AG09319 (cell line): ENCODE results near the gene SUPT6H.
A peak's percentile ranks its signal among the peaks of the same experiment; 100 is the strongest.

Experiments
- DNase-seq: peaks from one replicate; pipeline ENCODE4 v3.0.0-alpha.2; 2010; ENCODE audit warnings: low read depth; ENCODE audit errors: extremely low read depth
- CTCF ChIP-seq: IDR thresholded peaks from 2 replicates; pipeline ENCODE4 v1.5.1; 2011; ENCODE audit warnings: low read depth, mild to moderate bottlenecking, inconsistent platforms, low read length, moderate library complexity

Gene SUPT6H

GRCh38 chr17:28706471-28707338, 44.7 kb downstream of the SUPT6H start:
- TF ChIP-seq CTCF, result no peak
- DNase-seq, result no peak

GRCh38 chr17:28707339-28707720, 45.3 kb downstream of the SUPT6H start:
- TF ChIP-seq CTCF, result no peak

GRCh38 chr17:28710861-28711722, 49.1 kb downstream of the SUPT6H start:
- no peak for TF ChIP-seq CTCF
- peak; percentile 75 for DNase-seq

More at GRCh38 chr17:28707339-28707720, 45.3 kb downstream of the SUPT6H start:
- no peak for DNase-seq

GRCh38 chr17:28711723-28712031, 49.7 kb downstream of the SUPT6H start, which contains the start of gene PROCA1:
TSS of gene PROCA1 (minus strand) at chr17:28711888. CDS start at chr17:28711660, 228 bp downstream.
- DNase-seq, result no peak

GRCh38 chr17:28712032-28712704, 50.2 kb downstream of the SUPT6H start:
- no peak for TF ChIP-seq CTCF
- no peak for DNase-seq

More at GRCh38 chr17:28711723-28712031, 49.7 kb downstream of the SUPT6H start, which contains the start of gene PROCA1:
- TF ChIP-seq CTCF, result no peak

GRCh38 chr17:28712705-28713415, 50.9 kb downstream of the SUPT6H start:
- DNase-seq, result no peak
- TF ChIP-seq CTCF, result no peak
